A673 (cell line): Measurements from ENCODE around the gene C20orf144.
"Not testable (repeated sequence)": the region's sequence is repeated elsewhere in the genome, so short reads cannot be mapped to it uniquely, and the experiment has no call there.

Source experiments
- EZH2 ChIP-seq: fragments of 200-600 bp; sonication (generic); IDR thresholded peaks from 2 replicates; pipeline ENCODE4 v1.6.1; 2017; ENCODE audit warnings: borderline replicate concordance, low read depth, mild to moderate bottlenecking, mixed read lengths, antibody characterized with exemption, low read length; ENCODE audit not compliant: poor library complexity, severe bottlenecking
- TF ChIP-seq, protein P1 (sequence below): fragments of 300-800, 200-600 bp; sonication (generic); conservative IDR thresholded peaks from 2 replicates; pipeline ENCODE4 v1.5.1; 2017; ENCODE audit warnings: low read depth, mild to moderate bottlenecking, antibody characterized with exemption, low read length, moderate library complexity, mixed read lengths

DNA sequence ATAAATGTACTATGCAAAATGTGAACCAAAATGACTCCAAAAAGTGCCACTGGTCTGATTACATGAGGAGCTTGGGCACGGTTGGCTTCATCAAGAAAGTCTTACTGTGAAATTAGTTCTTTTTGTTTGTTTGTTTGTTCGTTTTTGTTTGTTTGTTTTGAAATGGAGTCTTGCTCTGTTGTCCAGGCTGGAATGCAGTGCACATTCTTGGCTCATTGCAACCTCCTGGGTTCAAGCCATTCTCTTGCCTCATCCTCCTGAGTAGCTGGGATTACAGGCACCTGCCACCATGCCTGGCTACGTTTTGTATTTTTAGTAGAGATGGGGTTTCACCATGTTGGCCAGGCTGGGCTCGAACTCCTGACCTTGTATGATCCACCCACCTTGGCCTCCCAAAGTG is 30.2 kb upstream of the C20orf144 start:
- TF ChIP-seq, protein P1, sequence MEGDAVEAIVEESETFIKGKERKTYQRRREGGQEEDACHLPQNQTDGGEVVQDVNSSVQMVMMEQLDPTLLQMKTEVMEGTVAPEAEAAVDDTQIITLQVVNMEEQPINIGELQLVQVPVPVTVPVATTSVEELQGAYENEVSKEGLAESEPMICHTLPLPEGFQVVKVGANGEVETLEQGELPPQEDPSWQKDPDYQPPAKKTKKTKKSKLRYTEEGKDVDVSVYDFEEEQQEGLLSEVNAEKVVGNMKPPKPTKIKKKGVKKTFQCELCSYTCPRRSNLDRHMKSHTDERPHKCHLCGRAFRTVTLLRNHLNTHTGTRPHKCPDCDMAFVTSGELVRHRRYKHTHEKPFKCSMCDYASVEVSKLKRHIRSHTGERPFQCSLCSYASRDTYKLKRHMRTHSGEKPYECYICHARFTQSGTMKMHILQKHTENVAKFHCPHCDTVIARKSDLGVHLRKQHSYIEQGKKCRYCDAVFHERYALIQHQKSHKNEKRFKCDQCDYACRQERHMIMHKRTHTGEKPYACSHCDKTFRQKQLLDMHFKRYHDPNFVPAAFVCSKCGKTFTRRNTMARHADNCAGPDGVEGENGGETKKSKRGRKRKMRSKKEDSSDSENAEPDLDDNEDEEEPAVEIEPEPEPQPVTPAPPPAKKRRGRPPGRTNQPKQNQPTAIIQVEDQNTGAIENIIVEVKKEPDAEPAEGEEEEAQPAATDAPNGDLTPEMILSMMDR: not testable (repeated sequence)
- TF ChIP-seq EZH2: not testable (repeated sequence)
